GM23338 (cell line): Measurements from ENCODE around the gene NXPH4. TPM values are rescaled to one million over a fixed set of nuclear protein-coding genes. Genes with fewer than 3 reads are reported as not detected.

Experiments used
- ATAC-seq: fragments of 200-7000 bp; cut with Tn5 transposase; 3 replicates; pipeline ENCODE4 v1.9.1; 2020
- DNase-seq: peaks from one replicate; pipeline ENCODE4 v3.0.0-alpha.2; 2015; ENCODE audit warnings: low spot score
- H2AFZ ChIP-seq: fragments of 200-600 bp; sonication (generic); 2 replicates; pipeline ENCODE4 v1.8.0; 2016; ENCODE audit warnings: antibody characterized with exemption, mild to moderate bottlenecking, moderate library complexity
- H3F3A ChIP-seq: fragments of 200-600 bp; sonication (generic); replicated peaks from 2 replicates; pipeline ENCODE4 v1.8.0; 2017; ENCODE audit warnings: antibody characterized with exemption, mixed run types, low read depth
- H3K27ac ChIP-seq: fragments of 200-600 bp; sonication (generic); 2 replicates; pipeline ENCODE4 v1.6.1; 2016; ENCODE audit warnings: low read depth
- H3K27me3 ChIP-seq: fragments of 200-600 bp; sonication (generic); 2 replicates; pipeline ENCODE4 v1.8.0; 2016; ENCODE audit warnings: mild to moderate bottlenecking, mixed run types, moderate library complexity; ENCODE audit not compliant: insufficient read depth
- H3K36me3 ChIP-seq: fragments of 200-600 bp; sonication (generic); 2 replicates; pipeline ENCODE4 v1.8.0; 2016; ENCODE audit warnings: mild to moderate bottlenecking; ENCODE audit not compliant: insufficient read depth
- H3K4me1 ChIP-seq: fragments of 200-600 bp; sonication (generic); 2 replicates; pipeline ENCODE4 v1.8.0; 2016; ENCODE audit warnings: mild to moderate bottlenecking, moderate library complexity; ENCODE audit not compliant: insufficient read depth
- H3K4me2 ChIP-seq: fragments of 200-600 bp; sonication (generic); 2 replicates; pipeline ENCODE4 v1.7.1; 2017; ENCODE audit warnings: mixed run types
- H3K4me3 ChIP-seq: fragments of 200-600 bp; sonication (generic); 2 replicates; pipeline ENCODE4 v1.6.1; 2016; ENCODE audit warnings: mixed run types
- H3K79me2 ChIP-seq: fragments of 200-600 bp; sonication (generic); replicated peaks from 2 replicates; pipeline ENCODE4 v1.8.0; 2017; ENCODE audit warnings: mild to moderate bottlenecking; ENCODE audit not compliant: insufficient read depth
- H3K9me2 ChIP-seq: fragments of 200-600 bp; sonication (generic); 2 replicates; pipeline ENCODE4 v1.8.0; 2017; ENCODE audit not compliant: insufficient read depth
- H4K20me1 ChIP-seq: fragments of 200-600 bp; sonication (generic); replicated peaks from 2 replicates; pipeline ENCODE4 v1.8.0; 2017; ENCODE audit warnings: mild to moderate bottlenecking; ENCODE audit not compliant: insufficient read depth
- H3K27ac Mint-ChIP-seq: 2 replicates; pipeline ENCODE4 v1.8.0; 2020; ENCODE audit warnings: inconsistent platforms, mild to moderate bottlenecking, moderate library complexity, mixed read lengths
- H3K27me3 Mint-ChIP-seq: 3 replicates; pipeline ENCODE4 v1.8.0; 2022; ENCODE audit warnings: low read depth, mild to moderate bottlenecking, moderate library complexity, mixed read lengths, inconsistent platforms; ENCODE audit not compliant: insufficient read depth, poor library complexity
- H3K36me3 Mint-ChIP-seq: 3 replicates; pipeline ENCODE4 v1.8.0; 2021; ENCODE audit warnings: low read depth, mild to moderate bottlenecking, inconsistent platforms, moderate library complexity, mixed read lengths
- H3K4me1 Mint-ChIP-seq: 3 replicates; pipeline ENCODE4 v1.8.0; 2020; ENCODE audit warnings: mild to moderate bottlenecking, inconsistent platforms, mixed read lengths
- H3K4me3 Mint-ChIP-seq: 3 replicates; pipeline ENCODE4 v1.8.0; 2021; ENCODE audit warnings: moderate library complexity, mild to moderate bottlenecking, inconsistent platforms, mixed read lengths
- H3K9me3 Mint-ChIP-seq: 3 replicates; pipeline ENCODE4 v1.8.0; 2020; ENCODE audit warnings: moderate library complexity, mild to moderate bottlenecking, inconsistent platforms, mixed read lengths
- CREB1 ChIP-seq: fragments of 250-450 bp; sonication (Bioruptor Pico); IDR thresholded peaks from 2 replicates; pipeline ENCODE4 v1.5.0; 2020; ENCODE audit warnings: low read depth, mild to moderate bottlenecking, moderate library complexity
- ETS1 ChIP-seq: IDR thresholded peaks from 2 replicates; pipeline ENCODE4 v1.6.1; 2016; ENCODE audit warnings: antibody characterized with exemption
- EZH2 ChIP-seq: fragments of 200-600 bp; sonication (generic); IDR thresholded peaks from one replicate; pipeline ENCODE4 v1.8.0; 2017; ENCODE audit warnings: antibody characterized with exemption, mild to moderate bottlenecking, low read depth; ENCODE audit not compliant: unreplicated experiment
- REST ChIP-seq: IDR thresholded peaks from one replicate; pipeline ENCODE4 v1.6.1; 2018; ENCODE audit warnings: antibody characterized with exemption; ENCODE audit not compliant: unreplicated experiment
- ZNF462 ChIP-seq: fragments of 250-450 bp; sonication (Bioruptor Pico); IDR thresholded peaks from 2 replicates; pipeline ENCODE4 v1.5.0; 2020; ENCODE audit warnings: mild to moderate bottlenecking, moderate library complexity
- polyA plus RNA-seq: library from polyadenylated mRNA; unstranded; fragments of >200 nt; fragmentation: Nextera tagmentation; extraction: Ambion mirVana; gene quantifications from 2 replicates; pipeline ENCODE4 v1.2.1, GENCODE V29; 2016
- total RNA-seq: library from RNA; depleted of rRNA; stranded (reverse); fragments of >200 nt; shearing (Covaris generic); gene quantifications from 2 replicates; pipeline ENCODE4 v1.2.3, GENCODE V29; 2014

Gene NXPH4
- total and polyA plus RNA-seq, 2 experiments from 2014 or later: 0.89 to 1.5 TPM

GRCh38 chr12:57239587-57240065, 23.0 kb downstream of the NXPH4 start:
- H3K27ac ChIP-seq: no peak overlapping the region
- peaks cover 90% of the 10 kb centered on the region for H3K27me3 ChIP-seq
- peak overlapping the region; percentile 85 for H3K4me3 ChIP-seq
- H3K4me1 ChIP-seq: peaks cover 53% of the 10 kb centered on the region
- H4K20me1 ChIP-seq: peaks cover 2% of the 10 kb centered on the region; the same call in 1 of the 2 replicates
- H3K36me3 ChIP-seq: no peaks in the 10 kb centered on the region
- H3K36me3 Mint-ChIP-seq: peaks cover 7% of the 10 kb centered on the region
- H3F3A ChIP-seq: peaks cover 20% of the 10 kb centered on the region
- TF ChIP-seq EZH2: peak; percentile 55
- TF ChIP-seq CREB1 (CRISPR knock-in tag): no peak
- no peak for TF ChIP-seq ZNF462 (CRISPR knock-in tag)
- TF ChIP-seq REST: no peak
- TF ChIP-seq ETS1: no peak
- H3K79me2 ChIP-seq: no peaks in the 10 kb centered on the region
- H3K27me3 Mint-ChIP-seq: peaks cover 94% of the 10 kb centered on the region
- H3K4me3 Mint-ChIP-seq: peak overlapping the region; percentile 79
- no peak overlapping the region; the same call in 1 of the 2 replicates for H3K27ac Mint-ChIP-seq
- peak; percentile 44 for DNase-seq
- peak overlapping the region; percentile 99 for H3K4me2 ChIP-seq
- H2AFZ ChIP-seq: peak overlapping the region; percentile 96
- no peak for ATAC-seq
- H3K9me2 ChIP-seq: no peaks in the 10 kb centered on the region
- H3K9me3 Mint-ChIP-seq: no peaks in the 10 kb centered on the region; the same call in 2 of the 3 replicates
- peaks cover 66% of the 10 kb centered on the region for H3K4me1 Mint-ChIP-seq
